HG03575 (cell line): ENCODE measurements around the gene FNDC1.

Experiments
- ATAC-seq: cut with Tn5 transposase; IDR thresholded peaks from one replicate; pipeline ENCODE4 v1.9.1; 2021; ENCODE audit not compliant: unreplicated experiment, insufficient number of reproducible peaks, low FRiP score; ENCODE audit errors: extremely low read depth

FNDC1 gene

DNA sequence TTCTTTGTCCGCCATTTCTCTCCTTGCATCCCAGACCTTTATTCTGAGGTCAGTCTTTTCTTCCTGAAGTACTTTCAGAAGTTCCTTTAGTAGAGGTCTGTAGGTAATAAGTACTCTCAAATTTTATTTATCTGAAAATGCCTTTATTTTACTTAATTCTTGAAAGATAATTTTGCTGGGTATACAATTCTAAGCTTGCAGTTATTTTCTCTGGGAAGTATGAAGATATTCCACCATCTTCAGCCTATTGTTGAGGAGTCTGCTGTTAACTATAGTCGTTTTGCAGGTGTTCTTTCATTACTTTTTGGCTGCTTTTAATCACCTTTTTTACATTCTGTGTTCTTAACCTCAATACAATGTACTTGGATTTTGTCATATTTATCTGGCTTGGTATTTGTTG is 13.5 kb upstream of the FNDC1 start:
- ATAC-seq: no peak

DNA sequence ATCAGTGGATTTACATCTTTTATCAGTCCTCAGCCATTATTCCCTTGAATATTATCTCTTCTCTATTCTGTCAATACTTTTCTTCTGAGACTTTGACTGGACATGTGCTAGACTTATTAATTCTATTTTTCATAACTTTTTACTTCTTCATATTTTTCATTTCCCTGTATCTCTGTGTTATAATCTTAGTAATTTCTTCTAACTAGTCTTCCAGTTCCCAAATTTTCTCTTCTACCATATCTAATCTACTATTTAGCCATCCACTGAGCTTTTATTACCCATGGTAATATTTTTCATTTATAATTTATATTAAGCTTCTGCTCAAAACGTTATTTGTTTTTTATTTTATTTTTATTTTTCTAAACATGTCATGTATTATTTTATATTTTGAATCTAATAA is 13.1 kb upstream of the FNDC1 start:
- ATAC-seq: no peak

DNA sequence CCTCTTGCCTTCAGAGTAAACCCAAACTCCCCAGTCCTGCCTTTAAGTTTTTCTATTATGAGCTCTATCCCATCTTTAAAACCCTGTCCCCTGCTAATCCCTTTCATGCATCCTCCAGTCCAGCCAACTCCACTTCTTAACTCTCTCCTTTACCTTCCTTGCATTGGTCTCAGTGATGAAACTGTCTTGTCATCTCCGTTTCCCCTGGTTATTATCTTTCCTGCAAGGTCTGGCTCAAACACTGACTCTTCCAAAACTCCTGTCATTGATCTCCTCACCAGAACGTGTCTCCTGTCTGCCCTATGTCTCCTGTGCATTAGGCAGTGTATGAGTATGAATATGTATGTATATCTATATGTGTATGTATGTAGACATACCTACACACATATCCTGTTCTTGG is 11.8 kb upstream of the FNDC1 start:
- ATAC-seq: no peak

DNA sequence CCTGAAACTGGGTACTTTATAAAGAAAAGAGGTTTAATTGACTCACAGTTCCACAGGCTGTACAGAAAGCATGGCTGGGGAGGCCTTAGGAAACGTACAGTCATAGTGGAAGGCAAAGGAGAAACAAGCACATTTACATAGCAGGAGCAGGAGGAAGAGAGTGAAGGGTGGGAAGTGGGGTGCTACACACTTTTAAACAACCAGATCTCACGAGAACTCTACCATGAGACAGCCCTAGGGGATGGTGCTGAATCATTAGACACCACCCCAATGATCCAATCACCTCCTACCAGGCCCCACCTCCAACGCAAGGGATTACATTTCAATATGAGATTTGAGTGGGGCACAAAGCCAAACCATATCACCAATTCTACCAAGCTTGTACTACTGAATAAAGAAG is 7.4 kb upstream of the FNDC1 start:
- no peak for ATAC-seq

DNA sequence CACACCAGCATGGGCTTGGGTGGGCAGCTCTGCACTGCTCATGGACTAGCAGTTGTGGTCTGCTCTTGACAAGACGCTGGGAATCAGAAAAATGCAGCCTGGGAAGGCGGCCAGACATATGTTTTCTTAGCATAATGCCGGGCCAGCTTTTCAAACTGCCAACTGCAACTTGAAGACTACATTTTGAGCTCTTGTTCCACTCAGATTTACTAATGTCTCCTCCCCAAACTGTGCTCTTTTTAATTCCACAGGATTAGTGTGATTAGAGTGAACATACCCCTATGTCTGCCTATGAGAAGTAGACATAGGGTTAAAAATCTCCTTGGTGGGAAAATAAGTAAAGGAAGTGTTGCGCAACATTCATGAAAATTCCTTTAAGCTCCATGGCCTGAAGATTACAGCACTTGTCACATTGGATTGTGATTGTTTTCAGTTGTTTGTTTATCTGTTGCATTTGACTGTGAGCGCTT is 5.3 kb upstream of the FNDC1 start:
- no peak for ATAC-seq

DNA sequence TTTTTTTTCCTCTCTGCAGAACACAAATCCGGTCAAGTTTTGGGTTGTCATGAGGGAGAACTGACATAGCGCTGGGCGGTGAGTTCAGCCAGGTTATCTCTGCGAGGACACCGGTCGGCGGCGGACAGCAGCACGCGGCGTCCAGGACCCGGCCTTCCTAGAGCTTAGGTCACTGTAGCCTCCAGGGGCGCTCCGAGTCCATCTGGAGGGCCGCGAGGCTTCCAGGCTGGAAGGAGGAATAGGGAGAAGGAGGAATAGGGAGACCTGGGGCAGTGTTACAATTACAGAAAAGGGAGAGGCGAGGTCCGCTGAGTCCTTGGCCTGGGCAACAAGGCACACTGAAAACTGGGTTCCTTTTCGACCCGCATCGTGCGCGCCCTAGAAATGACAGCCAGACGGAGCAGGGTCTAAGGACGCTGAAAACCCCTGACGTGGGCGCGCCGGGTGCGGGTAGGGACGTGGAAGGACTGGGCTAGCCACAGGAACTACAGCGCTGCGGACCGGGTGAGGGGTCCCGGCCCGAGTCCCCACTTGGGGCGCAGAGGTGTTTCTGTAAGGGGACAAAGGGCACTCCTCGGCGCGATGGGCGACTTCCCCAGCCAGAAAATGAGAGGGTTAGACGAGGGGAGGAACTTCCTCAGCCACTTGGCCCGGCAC is 536 bp upstream of the FNDC1 start:
- ATAC-seq: no peak

DNA sequence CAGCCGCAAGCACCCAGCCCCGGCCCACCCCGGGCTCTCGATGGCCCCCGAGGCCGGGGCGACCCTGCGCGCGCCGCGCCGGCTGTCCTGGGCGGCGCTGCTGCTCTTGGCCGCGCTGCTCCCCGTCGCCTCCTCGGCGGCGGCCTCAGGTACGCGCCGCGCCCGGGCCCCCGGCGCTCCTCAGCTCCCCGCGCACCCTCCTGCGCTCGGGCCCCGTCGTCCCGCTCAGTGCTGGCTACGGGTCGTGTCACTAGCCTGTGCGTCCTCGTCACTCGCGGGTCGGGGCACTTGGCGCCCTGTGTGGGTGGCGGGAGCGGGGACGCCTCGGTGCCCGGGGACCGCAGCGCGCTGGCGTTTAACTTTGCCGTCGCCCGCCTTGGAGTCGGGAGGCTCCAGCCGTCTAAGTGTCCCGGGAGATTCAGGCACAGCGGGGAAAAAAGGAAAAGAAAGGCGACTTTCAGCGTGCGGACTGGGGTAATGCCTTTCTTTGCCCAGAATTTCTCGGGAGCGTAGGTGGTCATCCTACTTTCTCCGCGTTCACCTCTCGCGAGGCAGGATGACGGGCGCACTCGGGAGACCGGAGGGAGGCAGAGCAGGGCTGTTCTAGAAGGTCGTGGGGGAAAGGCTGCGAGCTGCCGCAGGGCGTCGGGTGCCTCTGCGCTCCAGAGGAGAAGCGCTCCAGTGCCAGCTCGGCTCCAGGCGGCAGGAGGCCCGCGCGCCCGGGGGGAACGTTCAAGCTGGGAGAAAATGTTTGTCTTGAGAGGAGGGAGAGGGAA is 545 bp downstream of the FNDC1 start:
- no peak for ATAC-seq

DNA sequence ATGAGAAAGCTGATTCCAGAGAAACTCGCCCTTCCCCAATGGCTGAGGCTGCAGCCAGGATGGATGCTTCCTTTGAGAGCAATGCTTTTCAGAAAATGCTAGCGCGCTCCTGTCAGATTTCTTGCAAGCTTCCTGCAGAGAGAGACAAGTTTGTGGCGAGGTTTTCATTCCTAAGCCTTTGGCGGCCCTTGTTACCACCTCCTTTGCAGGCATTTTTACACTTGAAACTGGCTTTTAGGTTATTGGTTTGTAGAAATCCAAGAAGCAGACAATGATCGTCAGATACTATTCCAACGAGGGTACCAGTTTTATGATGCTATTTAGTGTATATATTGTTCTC is 1.1 kb downstream of the FNDC1 start:
- no peak for ATAC-seq

DNA sequence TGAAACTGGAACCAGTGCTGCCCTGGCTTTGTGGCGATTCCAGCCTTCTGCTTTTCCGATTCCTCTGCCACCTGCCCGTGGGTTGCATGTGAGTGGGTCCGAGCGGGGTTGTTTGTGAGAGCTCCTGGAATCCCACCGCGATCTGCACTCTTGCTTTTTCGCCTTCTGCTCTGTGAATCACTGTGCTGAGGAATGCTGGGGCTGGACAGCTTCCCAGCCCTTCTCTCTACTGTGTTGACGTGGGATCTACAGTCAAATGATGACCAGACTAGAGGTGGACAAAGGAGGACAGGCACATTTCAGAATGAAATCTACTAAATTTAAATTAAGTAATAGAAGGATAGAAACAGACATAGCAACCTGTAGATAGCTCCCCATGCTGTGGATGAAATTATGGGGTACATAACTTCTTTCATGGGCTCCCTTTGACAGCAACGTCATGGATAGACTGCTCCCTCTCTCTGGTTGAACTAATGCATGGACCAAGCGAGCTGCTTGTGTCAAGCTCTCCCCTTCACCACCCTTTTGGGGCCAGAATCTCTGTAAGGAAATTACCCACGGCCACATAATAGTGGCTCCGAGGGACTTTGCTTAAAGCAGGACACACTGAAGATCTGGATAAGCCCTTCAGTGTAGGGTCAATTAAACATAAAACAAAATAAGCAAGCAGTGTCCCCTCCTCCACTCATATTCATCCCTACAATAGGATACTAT is 2.0 kb downstream of the FNDC1 start:
- no peak for ATAC-seq

DNA sequence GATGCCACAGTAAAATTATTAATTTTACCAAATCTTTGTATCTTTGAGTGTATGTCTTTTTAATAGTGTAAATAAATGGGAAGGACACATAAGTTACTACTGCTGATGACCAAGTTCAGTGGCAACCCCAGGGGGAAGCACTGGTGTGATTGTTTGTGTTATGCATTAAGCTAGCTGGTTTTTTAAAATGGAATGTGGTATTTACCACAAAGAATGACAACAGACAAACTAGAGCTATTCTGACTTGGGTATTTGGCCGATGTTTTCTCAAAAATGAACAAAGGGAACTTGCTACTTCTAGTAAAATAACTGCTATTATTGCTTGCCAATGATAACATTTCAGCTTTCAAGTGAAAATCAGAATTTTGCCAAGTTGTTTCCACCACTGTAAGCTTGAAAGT is 2.9 kb downstream of the FNDC1 start:
- no peak for ATAC-seq

DNA sequence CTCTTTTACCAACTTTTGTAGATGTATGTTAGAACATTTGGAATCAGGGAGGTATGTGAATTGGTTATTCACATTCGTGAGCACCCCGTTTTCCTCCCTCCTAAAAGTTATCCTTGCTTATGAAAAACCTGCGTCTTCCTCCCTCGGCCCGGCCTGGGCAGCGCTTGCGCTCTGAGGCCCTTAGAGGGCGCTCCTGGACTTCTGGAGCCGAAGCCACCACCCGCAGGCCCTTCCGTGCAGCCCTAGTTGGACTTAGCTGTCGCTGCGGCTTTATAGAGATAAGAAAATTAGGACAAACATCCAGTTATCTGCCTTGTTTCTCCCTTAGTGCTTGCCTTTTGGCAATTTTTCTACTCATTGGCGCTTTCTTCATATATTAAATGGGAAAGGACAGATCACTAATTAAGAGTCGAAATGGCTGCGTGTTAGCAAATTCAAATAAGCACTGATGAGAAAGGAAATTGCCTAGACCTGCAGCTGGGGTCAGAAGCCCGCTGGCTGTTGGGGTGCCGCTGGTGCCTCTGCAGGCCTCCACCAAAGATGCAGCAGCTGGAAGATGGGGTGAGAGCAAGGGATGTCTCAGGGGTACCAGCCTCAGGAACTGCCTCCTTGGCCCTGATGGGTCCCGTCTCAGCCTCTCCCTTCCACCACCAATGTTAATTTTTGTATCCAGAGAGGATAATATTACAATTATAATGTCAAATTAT is 5.2 kb downstream of the FNDC1 start:
- ATAC-seq: no peak

DNA sequence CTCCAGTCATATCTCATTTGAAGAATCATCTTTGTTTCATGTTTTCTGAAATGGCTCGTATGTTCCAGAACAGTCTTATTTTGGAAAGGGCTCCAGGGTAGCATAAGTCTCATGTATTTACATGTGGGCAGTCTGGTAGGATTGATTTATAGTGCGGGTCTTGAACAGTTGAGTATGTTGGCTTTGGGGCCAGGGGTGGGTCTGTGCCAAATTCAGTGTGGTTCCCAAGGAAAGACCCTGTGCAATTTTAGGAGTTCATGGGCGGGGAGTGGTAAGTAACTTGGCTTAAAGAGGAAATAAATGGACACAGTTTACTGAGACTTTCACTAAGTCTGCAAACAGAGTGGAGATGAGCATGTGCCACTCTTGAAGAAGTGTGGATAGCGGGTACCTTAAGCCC is 7.7 kb downstream of the FNDC1 start:
- no peak for ATAC-seq

DNA sequence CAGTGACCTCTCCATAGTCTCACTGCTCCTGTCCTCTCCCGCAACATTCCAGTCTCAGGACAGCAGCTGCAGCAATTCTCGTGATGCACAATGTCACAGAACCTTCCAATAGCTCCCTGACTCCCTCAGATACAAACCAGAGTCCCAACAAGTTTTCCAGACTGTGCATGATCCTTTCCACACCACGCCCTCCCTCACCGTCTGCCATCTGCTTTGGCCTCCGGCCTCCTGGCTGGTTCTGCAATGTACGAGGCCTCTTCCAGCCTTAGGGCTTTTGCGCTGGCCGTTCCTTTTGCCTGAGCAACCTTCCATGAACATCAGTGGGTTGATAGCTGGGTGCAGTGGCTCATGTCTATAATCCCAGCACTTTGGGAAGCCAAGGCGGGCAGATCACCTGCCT is 9.6 kb downstream of the FNDC1 start:
- no peak for ATAC-seq

DNA sequence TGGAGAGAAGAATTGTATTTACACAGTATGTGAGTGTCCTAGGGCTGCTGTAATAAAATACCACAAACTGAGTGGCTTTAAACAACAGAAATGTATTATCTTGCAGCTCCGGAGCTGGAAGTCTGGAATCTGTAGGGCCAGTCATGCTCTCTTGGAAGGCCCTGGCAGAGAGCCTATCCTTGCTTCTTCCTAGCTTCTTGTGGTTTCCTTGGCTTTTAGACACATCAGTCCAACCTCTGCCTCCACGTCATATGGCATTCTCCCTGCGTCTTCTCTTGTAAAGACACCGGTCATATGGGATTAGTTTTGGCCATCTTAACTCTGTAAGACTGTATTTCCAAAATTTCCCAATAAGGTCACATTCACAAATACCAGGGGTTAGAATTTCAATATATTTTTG is 10.8 kb downstream of the FNDC1 start:
- ATAC-seq: no peak

DNA sequence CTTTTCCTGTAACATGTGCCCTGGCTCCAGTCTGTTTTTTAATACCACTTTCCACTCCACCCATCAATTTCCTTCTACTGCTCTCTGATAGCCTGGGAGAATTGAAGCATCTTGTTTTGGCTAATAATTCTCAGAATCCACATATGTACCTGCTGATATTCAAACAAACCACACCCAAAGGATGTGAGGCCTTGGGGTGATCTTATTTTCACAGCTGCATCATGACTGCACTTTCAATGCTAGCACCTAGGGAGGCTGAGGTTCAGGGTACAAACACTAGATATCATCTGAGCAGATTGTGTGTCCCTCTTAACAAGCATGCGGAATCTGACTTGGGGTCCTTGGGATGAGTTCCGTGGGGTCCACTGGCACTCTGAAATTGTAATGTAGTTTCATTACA is 12.7 kb downstream of the FNDC1 start:
- no peak for ATAC-seq

DNA sequence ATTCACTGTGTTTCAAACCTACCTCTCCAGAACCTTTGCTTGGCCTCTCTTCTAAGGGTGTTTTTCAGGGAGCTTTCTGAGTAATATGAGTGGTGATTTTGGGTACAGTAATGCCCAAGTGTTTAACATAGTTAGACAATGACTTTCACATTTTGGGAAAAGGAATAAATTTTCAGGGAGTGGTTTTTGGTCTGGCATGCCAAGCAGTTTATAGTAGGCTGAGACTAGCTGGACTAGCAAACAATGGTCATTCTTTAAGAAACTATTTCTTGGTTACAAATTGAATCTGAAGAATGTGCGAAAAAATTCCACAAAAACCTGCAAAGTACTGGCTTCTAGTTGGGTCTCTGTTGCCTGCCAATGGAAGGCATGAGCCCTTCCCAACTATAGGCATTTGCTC is 15.4 kb downstream of the FNDC1 start:
- no peak for ATAC-seq

DNA sequence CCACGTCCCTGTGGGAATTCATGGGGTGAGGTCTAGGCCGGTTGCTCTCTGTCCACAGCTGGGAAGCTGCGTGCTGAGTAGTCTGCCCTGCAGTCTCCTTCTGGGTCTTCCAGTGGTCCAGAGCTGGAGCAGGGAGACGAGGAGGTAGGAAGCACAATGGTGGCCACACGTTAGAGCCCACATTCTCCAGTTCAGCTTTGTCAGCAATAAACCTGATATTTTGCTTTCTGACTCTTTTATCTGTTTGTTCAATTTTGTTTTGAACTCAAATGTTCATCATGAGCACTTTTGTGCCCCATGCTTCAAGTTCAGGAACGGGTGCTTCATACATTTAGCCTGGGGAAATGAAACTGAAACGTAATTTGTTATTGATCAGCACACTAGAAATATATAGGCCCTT is 21.3 kb downstream of the FNDC1 start:
- no peak for ATAC-seq

DNA sequence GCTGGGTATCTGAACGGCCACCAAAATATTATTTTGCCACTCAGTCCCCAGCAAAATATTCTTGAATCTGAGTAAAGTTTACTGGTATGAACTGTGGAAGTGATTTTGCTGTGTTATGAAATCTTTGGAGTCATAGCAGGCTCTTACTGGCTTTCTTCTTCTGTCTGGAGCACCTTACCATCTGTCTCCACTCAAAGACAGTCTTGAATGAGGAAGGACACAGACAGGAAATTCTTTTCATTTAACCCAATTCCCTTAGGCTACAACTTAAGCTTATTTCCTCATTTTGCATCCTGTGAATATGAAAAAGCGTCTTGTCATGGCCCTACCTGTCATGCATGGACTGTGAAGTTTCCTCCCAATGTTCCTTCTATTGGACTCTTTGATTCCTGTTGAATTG is 24.7 kb downstream of the FNDC1 start:
- no peak for ATAC-seq

DNA sequence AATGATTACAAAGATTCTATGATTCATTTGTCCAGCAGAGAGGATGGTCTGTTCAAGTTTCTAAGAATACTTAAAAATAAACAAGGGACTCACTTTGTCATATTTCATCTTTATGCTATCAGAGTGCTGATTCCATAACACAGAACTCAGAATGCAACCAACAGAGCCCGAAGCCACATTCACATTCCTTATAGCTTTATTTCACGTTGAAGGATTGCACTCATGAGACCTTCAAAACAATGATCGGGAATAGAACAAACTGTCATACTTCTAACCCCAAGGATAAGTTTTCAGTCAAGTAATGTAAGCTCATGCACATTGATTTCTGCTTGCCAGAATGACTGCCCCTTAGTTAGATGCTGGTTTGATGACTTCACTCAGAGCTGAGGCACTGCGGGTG is 25.2 kb downstream of the FNDC1 start:
- ATAC-seq: no peak
